NAMALWA (cell line): Measurements from ENCODE around the gene LRP5.
"Not testable (repeated sequence)": the region's sequence is repeated elsewhere in the genome, so short reads cannot be mapped to it uniquely, and the experiment has no call there.

Source experiments
- DNase-seq: peaks from one replicate; pipeline ENCODE4 v3.0.0-alpha.2; 2015; ENCODE audit warnings: low spot score

The LRP5 gene

GRCh38 chr11:68423481-68423880 is 111.1 kb downstream of the LRP5 start:
- no peak for DNase-seq

DNA sequence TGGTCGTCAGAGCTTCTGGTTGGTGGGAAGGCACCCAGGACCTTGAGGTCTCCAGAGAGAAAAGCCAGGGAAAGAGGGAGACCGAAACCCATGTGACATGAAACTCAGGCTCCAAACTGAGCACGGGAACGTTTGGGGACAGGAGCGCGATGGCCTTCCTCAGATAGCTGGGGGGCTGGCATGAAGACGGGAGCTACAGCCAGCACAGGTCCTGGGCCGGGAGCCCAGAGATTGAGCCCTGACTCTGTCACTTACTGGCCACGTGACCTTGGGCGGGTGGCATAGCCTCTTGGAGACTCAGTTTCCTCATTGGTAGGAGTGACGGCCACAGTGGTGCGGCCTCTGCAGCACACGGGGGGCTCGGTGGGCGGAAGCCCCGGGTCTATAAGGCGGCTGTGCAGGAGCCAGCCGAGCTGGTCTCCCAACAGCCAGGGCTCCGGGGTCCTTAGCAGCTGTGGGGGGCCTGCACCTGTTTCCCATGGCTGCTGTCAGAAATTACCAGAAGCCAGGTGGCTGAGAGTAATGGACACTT is 111.8 kb downstream of the LRP5 start:
- no peak for DNase-seq

DNA sequence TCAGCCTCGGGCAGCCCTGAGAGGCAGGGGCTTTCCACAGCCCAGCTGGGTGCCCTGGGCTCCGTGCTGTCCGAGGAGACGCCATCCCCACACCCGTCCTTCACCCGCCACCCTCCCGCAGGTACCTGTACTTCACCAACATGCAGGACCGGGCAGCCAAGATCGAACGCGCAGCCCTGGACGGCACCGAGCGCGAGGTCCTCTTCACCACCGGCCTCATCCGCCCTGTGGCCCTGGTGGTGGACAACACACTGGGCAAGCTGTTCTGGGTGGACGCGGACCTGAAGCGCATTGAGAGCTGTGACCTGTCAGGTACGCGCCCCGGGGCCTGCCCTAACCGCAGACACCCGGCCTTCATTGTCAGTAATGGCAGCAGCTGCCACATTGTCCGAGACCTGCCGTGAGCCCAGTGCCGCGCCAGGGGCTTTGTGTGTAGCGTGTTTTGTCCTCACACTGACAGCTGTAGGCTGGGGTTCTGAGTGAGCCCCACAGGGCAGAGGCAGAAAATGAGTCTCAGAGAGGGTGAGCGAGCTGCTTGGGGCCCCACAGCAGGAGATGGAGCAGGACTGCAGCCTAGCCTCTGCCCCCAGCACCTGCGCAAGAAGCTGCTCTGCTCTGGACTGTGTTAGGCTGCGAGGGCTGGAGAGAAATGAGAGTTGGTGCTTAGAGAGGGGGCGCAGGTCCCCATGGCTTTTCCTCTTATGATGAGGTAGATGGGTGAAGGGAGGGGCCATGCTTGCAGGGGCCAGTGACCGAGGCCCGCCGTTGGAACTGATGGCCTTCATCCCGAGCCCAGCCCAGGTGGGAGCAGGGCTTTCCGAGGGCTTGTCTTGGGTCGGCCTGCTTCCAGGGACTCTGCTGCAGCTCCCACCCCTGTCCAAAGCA is 112.8 kb downstream of the LRP5 start:
- no peak for DNase-seq

DNA sequence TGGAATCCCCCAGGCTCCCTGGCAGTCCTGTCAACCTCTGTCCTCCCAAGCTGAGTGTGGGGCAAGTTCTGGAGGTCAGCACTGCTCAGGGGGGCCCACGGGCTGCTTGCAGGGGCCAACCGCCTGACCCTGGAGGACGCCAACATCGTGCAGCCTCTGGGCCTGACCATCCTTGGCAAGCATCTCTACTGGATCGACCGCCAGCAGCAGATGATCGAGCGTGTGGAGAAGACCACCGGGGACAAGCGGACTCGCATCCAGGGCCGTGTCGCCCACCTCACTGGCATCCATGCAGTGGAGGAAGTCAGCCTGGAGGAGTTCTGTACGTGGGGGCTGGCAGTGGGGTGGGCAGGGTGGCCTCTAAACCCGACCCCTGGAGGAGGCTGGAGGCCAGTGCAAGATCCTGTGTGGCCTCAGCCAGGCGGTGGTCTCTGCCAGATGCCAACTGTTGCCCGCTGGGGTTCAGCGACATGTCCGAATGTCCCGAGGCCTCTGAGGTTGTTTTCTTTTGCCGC is 113.5 kb downstream of the LRP5 start:
- no peak for DNase-seq

GRCh38 chr11:68429661-68430060 is 117.3 kb downstream of the LRP5 start:
- DNase-seq, result no peak

DNA sequence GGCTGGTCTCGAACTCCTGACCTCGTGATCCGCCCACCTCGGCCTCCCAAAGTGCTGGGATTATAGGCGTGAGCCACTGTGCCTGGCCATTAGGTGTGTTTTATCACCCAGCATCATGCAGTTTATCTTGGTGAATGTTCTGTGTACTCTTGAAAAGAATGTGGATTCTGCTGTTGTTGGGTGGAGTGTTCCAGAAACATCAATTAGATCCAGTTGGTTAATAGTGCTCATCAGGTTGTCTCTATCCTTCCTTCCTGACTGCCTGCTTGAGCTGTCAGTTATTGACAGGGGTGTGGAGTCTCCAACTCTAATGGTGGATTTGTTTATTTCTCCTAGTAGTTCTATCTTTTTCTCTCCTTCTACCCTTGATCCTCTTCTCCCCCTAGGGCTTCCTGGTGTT is 118.0 kb downstream of the LRP5 start:
- DNase-seq, result no peak

DNA sequence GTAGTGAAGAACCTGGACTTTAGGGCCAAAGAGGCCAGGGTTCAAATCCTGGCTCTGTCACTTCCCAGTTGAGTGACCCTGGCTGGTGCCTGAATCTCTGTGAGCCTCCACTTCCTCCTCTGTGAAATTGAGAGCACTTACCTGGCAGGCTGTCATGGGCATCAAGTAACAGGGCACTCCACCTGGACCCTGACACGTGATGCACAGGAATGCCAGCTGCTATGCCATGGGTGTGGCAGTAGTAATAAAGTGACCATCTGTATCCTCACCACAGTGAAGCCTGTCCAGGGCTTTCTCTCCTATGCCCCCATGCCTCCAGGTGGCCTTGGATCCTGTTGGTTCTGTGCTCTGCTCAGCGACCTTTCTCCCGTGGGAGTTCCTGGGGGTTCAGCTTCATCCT is 118.4 kb downstream of the LRP5 start:
- DNase-seq, result no peak

DNA sequence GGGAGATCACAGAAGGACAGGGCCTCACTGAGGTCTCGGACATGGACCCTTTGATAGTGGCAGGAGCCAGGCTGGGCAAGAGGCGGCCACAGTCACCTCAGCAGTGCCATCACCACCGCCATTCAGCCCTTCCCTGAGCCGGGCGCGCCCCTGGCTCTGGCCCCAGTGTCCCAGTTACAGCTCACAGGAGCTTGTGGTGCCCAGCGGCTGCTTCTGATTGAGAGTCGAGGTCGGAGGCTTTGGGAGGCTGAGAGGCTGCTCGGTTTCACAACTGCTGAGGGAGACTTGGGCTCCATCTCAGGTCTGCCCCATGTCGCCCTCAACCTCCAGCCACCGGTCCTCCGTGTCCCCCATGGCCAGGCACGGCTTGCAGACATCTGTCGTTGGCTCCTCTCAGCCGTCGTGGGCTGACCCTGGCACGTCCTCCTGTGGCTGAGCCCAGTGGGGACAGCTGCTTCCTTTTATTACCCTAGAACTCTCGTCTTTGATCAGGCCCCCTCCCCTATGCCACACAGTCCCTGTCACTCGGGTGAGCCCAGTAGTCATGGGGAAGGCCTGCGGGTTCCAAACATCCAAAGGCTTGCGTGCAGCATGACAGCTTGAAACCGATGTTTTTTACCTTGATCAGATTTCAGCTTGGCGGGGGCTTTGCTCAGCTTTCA is 119.7 kb downstream of the LRP5 start:
- DNase-seq, result no peak

GRCh38 chr11:68432874-68433273 is 120.5 kb downstream of the LRP5 start:
- DNase-seq, result no peak

GRCh38 chr11:68433541-68433940 is 121.2 kb downstream of the LRP5 start:
- no peak for DNase-seq

GRCh38 chr11:68434159-68434558 is 121.8 kb downstream of the LRP5 start:
- not testable (repeated sequence) for DNase-seq

GRCh38 chr11:68436162-68436888 is 123.9 kb downstream of the LRP5 start:
- no peak for DNase-seq

GRCh38 chr11:68436985-68437926 is 124.9 kb downstream of the LRP5 start:
- DNase-seq, result no peak

- DNase-seq, result no peak
Observed at GRCh38 chr11:68437927-68438657, 125.7 kb downstream of the LRP5 start.

GRCh38 chr11:68438658-68439259 is 126.4 kb downstream of the LRP5 start:
- DNase-seq, result no peak

- DNase-seq, result no peak
Observed at GRCh38 chr11:68439355-68440065, 127.1 kb downstream of the LRP5 start.

DNA sequence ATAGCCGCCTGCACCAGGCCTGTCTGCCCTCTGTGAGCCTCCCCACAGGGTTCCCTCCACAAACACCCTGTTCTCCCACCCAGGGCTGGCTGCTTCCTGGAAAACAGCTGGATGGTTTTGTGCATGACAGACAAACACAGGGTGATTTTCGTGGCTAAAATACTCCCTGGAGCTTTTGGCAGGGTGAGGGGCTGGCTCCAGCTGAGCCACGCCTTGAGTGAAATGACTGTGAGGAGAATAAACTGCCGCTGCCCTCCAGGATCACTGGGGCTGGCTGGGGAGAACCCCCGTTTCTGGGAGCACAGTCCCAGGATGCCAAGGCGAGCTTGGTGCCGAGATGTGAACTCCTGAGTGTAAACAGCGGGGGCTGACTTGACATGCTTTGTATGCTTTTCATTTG is 127.8 kb downstream of the LRP5 start:
- DNase-seq, result no peak

- peak; percentile 61 for DNase-seq
Observed at GRCh38 chr11:68441466-68442230, 129.3 kb downstream of the LRP5 start.

- DNase-seq, result no peak
Observed at GRCh38 chr11:68442433-68442832, 130.0 kb downstream of the LRP5 start.
